Measurements from ENCODE around the gene CFL1. TPM values are rescaled to one million over a fixed set of nuclear protein-coding genes. Genes with fewer than 3 reads are reported as not detected.

Gene CFL1
- total RNA-seq, 4 donors from 2014 or later = 961 to 2,313 (median 1,456) TPM

DNA sequence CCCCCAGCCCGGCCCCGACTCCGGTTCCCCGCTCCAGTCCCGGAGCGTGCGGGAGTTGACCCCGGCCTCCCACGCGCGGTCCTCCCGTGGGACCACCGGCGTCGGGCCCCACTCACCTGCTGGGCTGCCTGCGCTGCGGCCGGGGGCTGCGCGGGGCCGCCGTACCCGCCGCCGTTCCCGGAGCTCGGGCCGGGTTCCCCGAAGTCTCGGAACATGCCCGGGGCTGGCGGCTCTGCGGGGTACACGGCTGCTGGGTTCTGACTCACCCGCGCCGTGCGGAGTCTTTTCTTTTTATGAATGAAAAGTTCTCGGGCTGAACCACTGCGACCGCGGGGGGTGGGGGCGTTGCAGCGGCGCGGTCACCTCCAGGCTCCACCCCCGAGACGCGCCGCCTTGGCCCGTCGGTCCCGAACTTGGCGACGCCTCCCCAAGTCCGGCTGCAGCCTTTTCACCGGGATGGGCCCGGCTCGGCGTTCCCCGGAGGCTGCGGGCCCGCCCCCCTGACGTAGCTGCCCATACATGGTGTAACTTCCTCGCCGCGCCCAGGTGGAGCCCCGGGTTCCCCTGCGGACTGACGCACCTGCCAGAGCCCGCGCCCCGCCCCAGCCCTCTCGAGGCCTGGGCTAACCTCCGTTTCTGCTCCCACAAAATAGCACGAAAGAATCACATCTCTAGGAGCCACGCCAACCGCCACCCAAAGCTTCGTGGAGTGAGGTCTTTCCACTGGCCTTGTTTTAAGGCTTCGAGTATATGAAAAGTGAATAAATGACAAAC is 42.3 kb upstream of the CFL1 start, which contains the start of gene FOSL1:
FOSL1 (minus strand) TSS at position 264 of the 774 bp plus-strand sequence; CDS start at position 215, 49 bp downstream.
- TF ChIP-seq, protein P1, sequence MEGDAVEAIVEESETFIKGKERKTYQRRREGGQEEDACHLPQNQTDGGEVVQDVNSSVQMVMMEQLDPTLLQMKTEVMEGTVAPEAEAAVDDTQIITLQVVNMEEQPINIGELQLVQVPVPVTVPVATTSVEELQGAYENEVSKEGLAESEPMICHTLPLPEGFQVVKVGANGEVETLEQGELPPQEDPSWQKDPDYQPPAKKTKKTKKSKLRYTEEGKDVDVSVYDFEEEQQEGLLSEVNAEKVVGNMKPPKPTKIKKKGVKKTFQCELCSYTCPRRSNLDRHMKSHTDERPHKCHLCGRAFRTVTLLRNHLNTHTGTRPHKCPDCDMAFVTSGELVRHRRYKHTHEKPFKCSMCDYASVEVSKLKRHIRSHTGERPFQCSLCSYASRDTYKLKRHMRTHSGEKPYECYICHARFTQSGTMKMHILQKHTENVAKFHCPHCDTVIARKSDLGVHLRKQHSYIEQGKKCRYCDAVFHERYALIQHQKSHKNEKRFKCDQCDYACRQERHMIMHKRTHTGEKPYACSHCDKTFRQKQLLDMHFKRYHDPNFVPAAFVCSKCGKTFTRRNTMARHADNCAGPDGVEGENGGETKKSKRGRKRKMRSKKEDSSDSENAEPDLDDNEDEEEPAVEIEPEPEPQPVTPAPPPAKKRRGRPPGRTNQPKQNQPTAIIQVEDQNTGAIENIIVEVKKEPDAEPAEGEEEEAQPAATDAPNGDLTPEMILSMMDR (IDR thresholded peaks at IDR 0.05) = no peak
- peak; percentile 56 to 60 for TF ChIP-seq POLR2A (IDR thresholded peaks at IDR 0.05)
- peak; percentile 90 to 98 (median 97) for DNase-seq
- H3K27me3 ChIP-seq = peaks cover 0 to 5% of the 10 kb centered on the region in 2 donors
- H3K36me3 ChIP-seq = no peaks in the 10 kb centered on the region
- no peaks in the 10 kb centered on the region for H3K9me3 ChIP-seq
- H3K4me3 ChIP-seq = peak within 1 kb of the TSS; percentile 41 to 68 (median 57)
- peak within 1 kb of the TSS; percentile 16 to 62 (median 52) for H3K27ac ChIP-seq
- H3K4me1 ChIP-seq = peaks cover 10 to 22% (median 15%) of the 10 kb centered on the region in 4 donors

DNA sequence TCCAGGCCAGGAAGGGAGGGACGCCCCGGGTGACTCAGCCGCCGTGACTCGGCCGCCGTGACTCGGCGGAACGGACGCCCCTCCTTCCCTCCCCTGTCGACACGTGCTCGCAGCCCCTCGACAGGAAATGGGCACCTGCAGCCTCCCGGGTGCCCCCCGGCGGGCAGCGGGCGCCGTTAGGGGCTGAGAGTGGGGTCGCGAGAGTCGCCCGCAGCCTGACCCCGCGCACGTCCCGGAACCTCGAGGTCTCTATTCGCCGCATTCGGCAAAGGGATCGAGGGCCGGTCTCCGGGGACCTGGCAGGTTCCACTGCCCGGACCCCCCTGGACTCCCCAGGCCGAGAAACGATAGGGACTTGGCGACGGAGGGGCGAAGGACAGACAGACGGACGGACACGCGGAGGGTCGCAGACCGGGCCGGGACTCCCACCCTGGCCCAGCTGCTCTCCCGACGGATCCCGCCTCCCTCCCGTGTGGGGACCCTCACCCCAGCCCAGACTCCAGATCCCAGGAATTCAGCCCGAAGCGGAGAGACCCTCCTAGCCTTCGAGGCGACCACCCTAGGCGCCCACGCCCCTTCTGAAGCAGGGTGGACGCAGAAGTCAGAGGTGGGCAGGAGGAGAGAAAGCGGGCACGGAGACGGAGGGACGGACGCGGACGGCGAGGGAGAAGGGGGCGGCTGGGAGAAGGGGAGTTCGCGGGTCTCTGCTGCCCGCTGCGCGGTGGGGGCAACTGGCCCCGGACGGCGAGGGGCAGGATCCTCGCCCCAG is 41.6 kb upstream of the CFL1 start:
- Histone ChIP-seq H3K27me3 (peaks cover 0 to 5% of the 10 kb centered on the region in 2 donors), H3K27ac (peak overlapping the region; percentile 16 to 62 (median 52)), H3K4me3 (peak overlapping the region; percentile 41 to 68 (median 57)), H3K9me3 (no peaks in the 10 kb centered on the region), H3K4me1 (peaks cover 10 to 22% (median 15%) of the 10 kb centered on the region in 4 donors), H3K36me3 (no peaks in the 10 kb centered on the region)
- no peak for TF ChIP-seq POLR2A (IDR thresholded peaks at IDR 0.05)
- TF ChIP-seq, protein P1 (IDR thresholded peaks at IDR 0.05) = no peak
- DNase-seq = peak in 2 of 3 donors; percentile 79

- Histone ChIP-seq H3K4me3 (peak overlapping the region; percentile 41 to 68 (median 57)), H3K27me3 (peaks cover 0 to 5% of the 10 kb centered on the region in 2 donors), H3K9me3 (no peaks in the 10 kb centered on the region), H3K36me3 (no peaks in the 10 kb centered on the region), H3K4me1 (peaks cover 10 to 23% (median 17%) of the 10 kb centered on the region in 4 donors), H3K27ac (peak overlapping the region in 1 of 4 donors; percentile 59)
- TF ChIP-seq, protein P1 (IDR thresholded peaks at IDR 0.05) = no peak
- no peak for TF ChIP-seq POLR2A (IDR thresholded peaks at IDR 0.05)
- no peak for DNase-seq
Observed at GRCh38 chr11:65898656-65899355, 40.8 kb upstream of the CFL1 start.

- Histone ChIP-seq H3K4me1 (peaks cover 10 to 38% (median 30%) of the 10 kb centered on the region in 4 donors), H3K27me3 (peaks cover 0 to 5% of the 10 kb centered on the region in 2 donors), H3K27ac (no peak overlapping the region), H3K4me3 (no peak overlapping the region), H3K36me3 (no peaks in the 10 kb centered on the region), H3K9me3 (no peaks in the 10 kb centered on the region)
- DNase-seq = no peak
- no peak for TF ChIP-seq POLR2A (IDR thresholded peaks at IDR 0.05)
- TF ChIP-seq, protein P1 (IDR thresholded peaks at IDR 0.05) = no peak
Observed at GRCh38 chr11:65897020-65897471, 39.1 kb upstream of the CFL1 start.
